ENCODE measurements around the gene SYAP1. TPM values are rescaled to one million over a fixed set of nuclear protein-coding genes. Genes with fewer than 3 reads are reported as not detected.

The SYAP1 gene
- polyA plus RNA-seq, 1 donor from 2014 or later: 14.4 TPM

GRCh38 chrX:16765594-16765993 lies 46.2 kb downstream of the SYAP1 start:
- Histone ChIP-seq H3K36me3 (ENCODE audit: insufficient read depth, low read length) (no peaks in the 10 kb centered on the region), H4K20me1 (ENCODE audit: insufficient read depth) (no peaks in the 10 kb centered on the region), H2AFZ (ENCODE audit: low read depth, low read length) (no peak overlapping the region), H3K4me2 (ENCODE audit: low read length) (no peak overlapping the region), H3K9me2 (ENCODE audit: insufficient read depth, low read length) (no peaks in the 10 kb centered on the region), H3K27ac (ENCODE audit: low read length) (peak overlapping the region; percentile 58), H3K9me3 (ENCODE audit: low read length) (no peaks in the 10 kb centered on the region), H3K9ac (ENCODE audit: low read length) (peak overlapping the region; percentile 9), H3K27me3 (ENCODE audit: insufficient read depth, low read depth, low read length) (no peaks in the 10 kb centered on the region), H3F3A (ENCODE audit: insufficient read depth, low read length, poor library complexity, severe bottlenecking) (no peaks in the 10 kb centered on the region), H3K4me3 (ENCODE audit: low read length) (no peak overlapping the region), H3K79me2 (replicated peaks; ENCODE audit: insufficient read depth, low read length) (no peaks in the 10 kb centered on the region)
- TF ChIP-seq MXI1 (conservative IDR thresholded peaks at IDR 0.05; ENCODE audit: poor library complexity, severe bottlenecking) (no peak), EP300 (conservative IDR thresholded peaks at IDR 0.05; ENCODE audit: poor library complexity, severe bottlenecking) (peak; percentile 46), TAF1 (IDR thresholded peaks at IDR 0.05; ENCODE audit: low read depth) (no peak), POLR2AphosphoS5 (IDR thresholded peaks at IDR 0.05) (peak; percentile 56)

- no peaks in the 10 kb centered on the region for H3K27me3 ChIP-seq (ENCODE audit: insufficient read depth, low read depth, low read length)
- H3K79me2 ChIP-seq (replicated peaks; ENCODE audit: insufficient read depth, low read length): no peaks in the 10 kb centered on the region
- no peak overlapping the region for H2AFZ ChIP-seq (ENCODE audit: low read depth, low read length)
- no peak overlapping the region for H3K4me3 ChIP-seq (ENCODE audit: low read length)
- no peak overlapping the region for H3K9ac ChIP-seq (ENCODE audit: low read length)
- H3K9me2 ChIP-seq (ENCODE audit: insufficient read depth, low read length): no peaks in the 10 kb centered on the region
- H3F3A ChIP-seq (ENCODE audit: insufficient read depth, low read length, poor library complexity, severe bottlenecking): no peaks in the 10 kb centered on the region
- no peaks in the 10 kb centered on the region for H4K20me1 ChIP-seq (ENCODE audit: insufficient read depth)
- no peak overlapping the region for H3K4me2 ChIP-seq (ENCODE audit: low read length)
- TF ChIP-seq RAD21 (conservative IDR thresholded peaks at IDR 0.05): no peak
- TF ChIP-seq MXI1 (conservative IDR thresholded peaks at IDR 0.05; ENCODE audit: poor library complexity, severe bottlenecking): no peak
- TF ChIP-seq CTCF (IDR thresholded peaks at IDR 0.05; ENCODE audit: poor library complexity, severe bottlenecking): no peak
- no peak for TF ChIP-seq SMC3 (conservative IDR thresholded peaks at IDR 0.05; ENCODE audit: poor library complexity)
- no peak for TF ChIP-seq TAF1 (IDR thresholded peaks at IDR 0.05; ENCODE audit: low read depth)
- no peak for TF ChIP-seq REST (IDR thresholded peaks at IDR 0.05; ENCODE audit: borderline replicate concordance)
- no peak for TF ChIP-seq EP300 (conservative IDR thresholded peaks at IDR 0.05; ENCODE audit: poor library complexity, severe bottlenecking)
- H3K9me3 ChIP-seq (ENCODE audit: low read length): no peaks in the 10 kb centered on the region
- no peaks in the 10 kb centered on the region for H3K36me3 ChIP-seq (ENCODE audit: insufficient read depth, low read length)
- peak overlapping the region; percentile 57 for H3K27ac ChIP-seq (ENCODE audit: low read length)
Observed at GRCh38 chrX:16770970-16771482, 51.6 kb downstream of the SYAP1 start.
